OCI-M2 (cell line): ENCODE measurements around the gene PAXIP1.

Experiments used
- DNase-seq: peaks from one replicate; lab custom pipeline; 2025; ENCODE audit not compliant: unreplicated experiment; lab: John Stamatoyannopoulos, UW

The PAXIP1 gene

GRCh38 chr7:154997840-154998370, 5.0 kb downstream of the PAXIP1 start:
- DNase-seq: no peak

GRCh38 chr7:154996756-154997155, 6.2 kb downstream of the PAXIP1 start:
- no peak for DNase-seq

GRCh38 chr7:154996101-154996500, 6.8 kb downstream of the PAXIP1 start:
- no peak for DNase-seq

GRCh38 chr7:154994996-154995395, 7.9 kb downstream of the PAXIP1 start:
- no peak for DNase-seq

- no peak for DNase-seq
Observed at GRCh38 chr7:154990964-154991540, 11.9 kb downstream of the PAXIP1 start.

GRCh38 chr7:154987571-154987970, 15.4 kb downstream of the PAXIP1 start:
- no peak for DNase-seq

- DNase-seq: no peak
Observed at GRCh38 chr7:154986200-154986945, 16.6 kb downstream of the PAXIP1 start.

GRCh38 chr7:154985230-154985629, 17.7 kb downstream of the PAXIP1 start:
- DNase-seq: no peak

- no peak for DNase-seq
Observed at GRCh38 chr7:154984601-154985188, 18.2 kb downstream of the PAXIP1 start.

- no peak for DNase-seq
Observed at GRCh38 chr7:154978017-154978416, 24.9 kb downstream of the PAXIP1 start.

- no peak for DNase-seq
Observed at GRCh38 chr7:154977250-154977649, 25.7 kb downstream of the PAXIP1 start.

GRCh38 chr7:154976844-154977243, 26.1 kb downstream of the PAXIP1 start:
- DNase-seq: no peak

GRCh38 chr7:154975984-154976383, 26.9 kb downstream of the PAXIP1 start:
- no peak for DNase-seq

- DNase-seq: no peak
Observed at GRCh38 chr7:154973381-154973780, 29.5 kb downstream of the PAXIP1 start.

- DNase-seq: no peak
Observed at GRCh38 chr7:154968336-154969001, 34.5 kb downstream of the PAXIP1 start.

GRCh38 chr7:154967401-154967955, 35.4 kb downstream of the PAXIP1 start:
- no peak for DNase-seq

- no peak for DNase-seq
Observed at GRCh38 chr7:154965014-154965413, 37.9 kb downstream of the PAXIP1 start.

GRCh38 chr7:154960063-154960790, 42.7 kb downstream of the PAXIP1 start:
- DNase-seq: no peak

GRCh38 chr7:154956427-154956826, 46.5 kb downstream of the PAXIP1 start:
- DNase-seq: no peak

- DNase-seq: no peak
Observed at GRCh38 chr7:154953006-154953684, 49.8 kb downstream of the PAXIP1 start.
